Thyroid gland (tissue), 4 donors: ENCODE data around the gene NRG3.

ENCODE experiments used
- CTCF ChIP-seq, 6 experiments: fragments of 200-600 bp in 3 of 6; fragments of 450-650 bp in 3 of 6; sonication (generic) in 3 of 6; IDR thresholded peaks; one replicate each; pipeline ENCODE4 v1.5.1; 2016 to 2019; ENCODE audit warnings: antibody characterized with exemption in 6 of 6, mild to moderate bottlenecking in 2 of 6, inconsistent platforms in 1 of 6, moderate library complexity in 1 of 6
- POLR2A ChIP-seq, 2 donors: fragments of 450-650 bp; IDR thresholded peaks; one replicate each; pipeline ENCODE4 v1.6.1; 2017; ENCODE audit warnings: antibody characterized with exemption in 2 of 2, mild to moderate bottlenecking in 2 of 2, moderate library complexity in 1 of 2

GRCh38 chr10:81865581-81865980 lies 9.4 kb upstream of the NRG3 start:
- no peak for TF ChIP-seq CTCF (IDR thresholded peaks at IDR 0.05)
- no peak for TF ChIP-seq POLR2A (IDR thresholded peaks at IDR 0.05)
